ENCODE data around the gene TCEA2. TPM values are rescaled to one million over a fixed set of nuclear protein-coding genes. Genes with fewer than 3 reads are reported as not detected.

The TCEA2 gene
- total RNA-seq, 1 donor from 2014 or later, result 23.2 TPM

GRCh38 chr20:64113796-64114355 lies 50.9 kb downstream of the TCEA2 start:
- no peaks in the 10 kb centered on the region for H3K9me3 ChIP-seq (ENCODE audit: low read depth)
- no peak overlapping the region for H3K9ac ChIP-seq
- Mint-ChIP-seq H3K4me3 (no peak overlapping the region), H3K9me3 (no peaks in the 10 kb centered on the region), H3K27me3 (ENCODE audit: insufficient read depth, low read depth) (peaks cover 15% of the 10 kb centered on the region), H3K36me3 (no peaks in the 10 kb centered on the region), H3K27ac (peak overlapping the region; percentile 10), H3K4me1 (no peaks in the 10 kb centered on the region)
- no peak overlapping the region for H2AFZ ChIP-seq (replicated peaks)
- H3K79me2 ChIP-seq (ENCODE audit: low read depth), result no peaks in the 10 kb centered on the region
- H3F3A ChIP-seq (ENCODE audit: low read depth), result no peaks in the 10 kb centered on the region
- no peak overlapping the region for H3K4me2 ChIP-seq
- DNase-seq (ENCODE audit: low spot score), result no peak
- H4K20me1 ChIP-seq (ENCODE audit: low read depth), result no peaks in the 10 kb centered on the region
- no peaks in the 10 kb centered on the region for H3K4me1 ChIP-seq
- no peaks in the 10 kb centered on the region for H3K36me3 ChIP-seq
- TF ChIP-seq CTCF (IDR thresholded peaks at IDR 0.05) (no peak), EZH2phosphoT487 (IDR thresholded peaks at IDR 0.05) (no peak)
- no peak overlapping the region for H3K27ac ChIP-seq
- H3K4me3 ChIP-seq, result no peak overlapping the region
- H3K27me3 ChIP-seq, result no peaks in the 10 kb centered on the region

- no peak overlapping the region for H3K27ac Mint-ChIP-seq
- H3K9me3 ChIP-seq (ENCODE audit: low read depth), result no peaks in the 10 kb centered on the region
- no peak overlapping the region for H3K4me3 Mint-ChIP-seq
- H4K20me1 ChIP-seq (ENCODE audit: low read depth), result no peaks in the 10 kb centered on the region
- H3F3A ChIP-seq (ENCODE audit: low read depth), result no peaks in the 10 kb centered on the region
- no peak overlapping the region for H3K9ac ChIP-seq
- DNase-seq (ENCODE audit: low spot score), result no peak
- no peak overlapping the region for H3K4me3 ChIP-seq
- TF ChIP-seq CTCF (IDR thresholded peaks at IDR 0.05), result no peak
- no peak for TF ChIP-seq EZH2 (IDR thresholded peaks at IDR 0.05)
- no peak for TF ChIP-seq EZH2phosphoT487 (IDR thresholded peaks at IDR 0.05)
- H3K79me2 ChIP-seq (ENCODE audit: low read depth), result no peaks in the 10 kb centered on the region
- H2AFZ ChIP-seq (replicated peaks), result no peak overlapping the region
- no peaks in the 10 kb centered on the region for H3K36me3 Mint-ChIP-seq
- no peak overlapping the region for H3K4me2 ChIP-seq
- no peak overlapping the region for H3K27ac ChIP-seq
- H3K4me1 ChIP-seq, result no peaks in the 10 kb centered on the region
- no peaks in the 10 kb centered on the region for H3K27me3 ChIP-seq
- no peaks in the 10 kb centered on the region for H3K9me3 Mint-ChIP-seq
- H3K27me3 Mint-ChIP-seq (ENCODE audit: insufficient read depth, low read depth), result peaks cover 17% of the 10 kb centered on the region
- H3K4me1 Mint-ChIP-seq, result no peaks in the 10 kb centered on the region
- no peaks in the 10 kb centered on the region for H3K36me3 ChIP-seq
Observed at GRCh38 chr20:64114356-64114971, 51.5 kb downstream of the TCEA2 start.

- Mint-ChIP-seq H3K27ac (no peak overlapping the region), H3K36me3 (no peaks in the 10 kb centered on the region), H3K4me3 (no peak overlapping the region), H3K9me3 (no peaks in the 10 kb centered on the region), H3K27me3 (ENCODE audit: insufficient read depth, low read depth) (peaks cover 16% of the 10 kb centered on the region), H3K4me1 (peaks cover 4% of the 10 kb centered on the region)
- Histone ChIP-seq H2AFZ (replicated peaks) (no peak overlapping the region), H3K9ac (no peak overlapping the region), H3K27ac (no peak overlapping the region), H3K4me2 (no peak overlapping the region), H3K4me3 (no peak overlapping the region), H3K36me3 (no peaks in the 10 kb centered on the region), H3K27me3 (no peaks in the 10 kb centered on the region), H3F3A (ENCODE audit: low read depth) (no peaks in the 10 kb centered on the region), H3K79me2 (ENCODE audit: low read depth) (no peaks in the 10 kb centered on the region), H4K20me1 (ENCODE audit: low read depth) (no peaks in the 10 kb centered on the region), H3K9me3 (ENCODE audit: low read depth) (no peaks in the 10 kb centered on the region), H3K4me1 (no peaks in the 10 kb centered on the region)
- no peak for DNase-seq (ENCODE audit: low spot score)
- TF ChIP-seq CTCF (IDR thresholded peaks at IDR 0.05) (no peak), EZH2phosphoT487 (IDR thresholded peaks at IDR 0.05) (no peak), EZH2 (IDR thresholded peaks at IDR 0.05) (no peak)
Observed at GRCh38 chr20:64115171-64115911, 52.3 kb downstream of the TCEA2 start.

Measured in neural progenitor cell (in vitro differentiated cells).